ENCODE measurements around the gene CTNNA3.

Gene CTNNA3

DNA sequence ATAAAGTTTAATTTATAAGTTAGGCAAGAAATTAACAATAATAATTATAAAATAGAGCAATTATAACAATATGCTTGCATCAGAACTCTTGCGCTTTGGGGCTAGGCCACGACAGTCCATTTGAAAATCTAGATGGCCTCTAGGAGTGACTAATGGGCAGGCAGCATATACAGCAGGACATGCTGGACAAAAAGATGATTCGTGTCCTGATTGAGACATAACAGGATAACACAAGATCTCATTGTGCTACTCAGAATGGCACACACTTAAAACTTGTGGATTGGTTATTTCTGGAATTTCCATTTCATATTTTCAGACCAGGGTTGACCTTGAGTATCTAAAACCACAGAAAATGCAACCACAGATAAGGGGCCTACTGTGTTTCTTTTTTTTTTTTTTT is 27.5 kb downstream of the CTNNA3 start:
- DNase-seq (ENCODE audit: low read depth, low spot score) = no peak
- no peak overlapping the region for H3K4me3 ChIP-seq (ENCODE audit: low read length)

DNA sequence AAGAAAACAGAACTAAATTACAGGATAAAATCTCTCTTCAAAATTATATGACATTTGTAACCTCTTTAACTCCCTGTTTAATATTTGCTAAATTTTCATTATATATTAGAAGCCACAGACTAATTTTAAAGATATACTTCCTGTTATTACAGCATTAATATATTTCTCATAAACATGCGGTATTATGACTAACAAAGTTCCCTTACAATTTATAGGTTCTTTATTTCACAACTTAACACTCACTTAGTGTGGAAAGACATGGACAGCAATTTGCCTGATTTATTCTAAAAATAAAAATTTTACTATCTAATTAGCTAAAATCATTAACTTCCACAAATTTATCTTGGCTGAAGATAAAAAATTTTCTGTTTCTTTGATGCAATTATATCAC is 29.0 kb downstream of the CTNNA3 start:
- no peak overlapping the region for H3K4me3 ChIP-seq (ENCODE audit: low read length)
- no peak for DNase-seq (ENCODE audit: low read depth, low spot score)

DNA sequence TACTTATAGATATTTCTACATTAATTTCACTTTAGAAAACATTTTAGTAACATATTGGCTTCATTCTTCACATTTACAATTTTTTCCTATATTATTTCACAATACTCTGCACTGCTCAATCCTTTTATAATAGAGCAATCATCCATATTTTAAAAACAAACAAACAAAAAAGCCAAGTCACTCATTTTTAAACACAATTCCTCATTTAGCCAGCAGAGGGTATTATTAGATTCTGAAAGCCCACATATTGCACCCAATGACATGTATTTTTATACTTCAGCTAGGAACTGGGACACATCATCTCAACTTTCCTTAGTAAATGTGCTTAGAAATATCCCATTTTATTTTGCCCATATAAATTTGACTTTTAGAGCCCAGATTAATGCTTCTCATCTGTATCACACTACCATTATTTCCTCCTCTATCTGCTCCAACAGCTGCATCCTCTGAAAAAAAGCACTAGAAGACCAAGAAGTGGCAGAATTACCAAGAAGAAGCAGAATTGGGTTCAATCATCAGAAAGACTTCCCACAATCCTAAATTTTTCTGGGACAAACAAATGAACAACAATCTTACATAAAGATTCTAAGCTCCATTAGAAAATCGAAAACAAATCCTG is 29.5 kb downstream of the CTNNA3 start:
- H3K4me3 ChIP-seq (ENCODE audit: low read length) = no peak overlapping the region
- peak; percentile 21 for DNase-seq (ENCODE audit: low read depth, low spot score)

DNA sequence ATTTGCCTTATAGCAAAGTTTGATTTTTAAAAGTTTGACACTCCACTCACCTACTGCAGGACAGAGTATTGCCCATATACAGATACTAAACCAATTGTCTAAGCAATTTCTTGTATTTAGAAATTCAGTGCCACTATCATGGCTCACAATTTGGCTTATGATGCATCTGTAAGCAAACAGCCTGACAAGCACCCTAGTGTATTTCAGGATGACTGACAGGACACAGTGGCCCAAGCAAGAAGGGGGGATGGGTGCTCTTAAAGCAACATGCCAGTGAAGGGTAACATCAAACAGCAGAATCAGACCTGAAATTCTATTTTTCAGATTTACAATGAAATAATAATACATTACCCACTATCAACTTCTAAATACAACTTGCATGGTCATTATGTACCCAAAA is 30.5 kb downstream of the CTNNA3 start:
- H3K4me3 ChIP-seq (ENCODE audit: low read length) = no peak overlapping the region
- no peak for DNase-seq (ENCODE audit: low read depth, low spot score)

DNA sequence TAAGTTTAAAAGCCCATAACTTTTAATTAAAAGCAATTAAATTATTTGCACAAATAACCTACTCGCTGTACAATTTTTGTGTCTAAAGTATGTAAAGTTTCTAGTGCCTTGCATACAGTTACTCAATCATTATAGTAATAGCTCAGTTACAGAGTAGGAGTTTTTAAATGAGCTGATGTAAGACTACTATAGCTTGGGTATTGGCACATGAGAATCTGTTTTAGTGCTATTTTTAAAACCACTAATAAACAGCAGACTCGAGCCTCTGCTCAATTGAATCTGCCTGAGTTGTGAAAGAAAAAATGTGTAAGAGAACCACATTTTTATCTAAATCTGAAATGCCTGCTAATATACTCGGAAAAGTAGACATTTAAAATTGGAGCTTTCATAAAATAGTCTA is 31.1 kb downstream of the CTNNA3 start:
- DNase-seq (ENCODE audit: low read depth, low spot score) = no peak
- H3K4me3 ChIP-seq (ENCODE audit: low read length) = no peak overlapping the region

DNA sequence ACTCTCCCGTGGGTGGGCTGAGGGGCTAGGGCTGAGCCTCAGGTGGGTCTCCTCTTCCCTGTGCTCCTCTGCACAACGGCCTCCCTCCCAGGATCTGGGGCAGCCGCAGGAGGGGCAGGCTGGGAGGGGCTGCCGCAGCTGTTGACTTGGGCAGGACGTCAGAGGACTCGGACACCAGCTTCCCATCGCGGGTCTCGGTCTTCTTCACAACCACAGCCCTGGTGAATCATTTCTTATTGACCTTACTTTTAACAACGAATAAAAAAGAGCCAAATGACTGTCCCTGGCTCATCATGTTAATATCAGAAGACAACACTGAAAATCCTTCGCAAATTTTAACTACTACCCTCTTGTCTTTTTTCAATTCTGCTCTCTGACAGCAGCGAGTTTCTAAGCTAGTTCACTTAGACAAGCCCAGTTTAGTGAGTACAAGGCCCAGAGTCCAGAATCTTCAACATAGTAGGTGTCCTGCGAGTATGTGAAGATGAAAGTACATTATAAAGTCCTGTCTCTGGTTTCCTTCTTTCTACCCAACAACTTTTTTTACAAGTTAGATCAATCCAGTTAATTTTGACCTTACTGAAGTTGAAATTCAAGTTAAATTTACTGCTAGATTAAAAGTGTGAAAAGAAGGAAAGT is 32.4 kb downstream of the CTNNA3 start:
- DNase-seq (ENCODE audit: low read depth, low spot score) = no peak
- H3K4me3 ChIP-seq (ENCODE audit: low read length) = no peak overlapping the region

DNA sequence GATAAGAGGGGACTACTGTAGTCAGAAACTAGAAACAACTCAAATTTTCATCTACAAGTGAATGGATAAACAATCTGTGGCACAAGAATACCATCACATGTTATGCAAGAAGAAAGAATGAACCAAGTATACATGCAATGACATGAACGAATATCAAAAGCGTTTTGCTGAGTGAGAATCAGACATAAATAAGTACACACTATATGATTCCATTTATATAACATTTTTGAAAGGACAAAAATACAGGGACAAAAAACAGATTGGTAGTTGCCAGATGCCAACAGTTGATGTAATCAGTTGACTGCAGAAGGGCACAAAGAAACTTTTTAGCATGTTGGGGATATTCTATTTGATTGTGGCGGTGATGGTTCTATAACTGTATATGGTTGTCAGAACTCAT is 33.6 kb downstream of the CTNNA3 start:
- no peak for DNase-seq (ENCODE audit: low read depth, low spot score)
- no peak overlapping the region for H3K4me3 ChIP-seq (ENCODE audit: low read length)

DNA sequence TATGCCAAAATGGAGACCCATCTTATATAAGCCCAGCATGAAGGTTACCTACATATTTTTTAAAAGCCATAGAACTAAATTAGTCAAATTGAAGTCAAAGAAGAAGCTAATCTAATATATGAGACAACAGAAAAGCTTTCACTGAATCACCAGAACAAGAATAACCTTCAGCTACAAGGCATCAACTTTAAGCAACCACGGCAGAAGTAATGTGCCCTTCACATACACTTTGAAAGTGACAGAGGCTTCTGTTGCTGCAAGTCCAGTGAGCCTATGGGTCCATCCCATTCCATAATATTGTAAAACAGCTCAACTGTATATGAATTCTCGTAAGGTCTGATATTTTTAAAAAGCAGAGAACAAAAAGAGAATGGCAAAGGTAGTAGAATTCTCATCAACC is 36.5 kb downstream of the CTNNA3 start:
- DNase-seq (ENCODE audit: low read depth, low spot score) = no peak
- H3K4me3 ChIP-seq (ENCODE audit: low read length) = no peak overlapping the region

DNA sequence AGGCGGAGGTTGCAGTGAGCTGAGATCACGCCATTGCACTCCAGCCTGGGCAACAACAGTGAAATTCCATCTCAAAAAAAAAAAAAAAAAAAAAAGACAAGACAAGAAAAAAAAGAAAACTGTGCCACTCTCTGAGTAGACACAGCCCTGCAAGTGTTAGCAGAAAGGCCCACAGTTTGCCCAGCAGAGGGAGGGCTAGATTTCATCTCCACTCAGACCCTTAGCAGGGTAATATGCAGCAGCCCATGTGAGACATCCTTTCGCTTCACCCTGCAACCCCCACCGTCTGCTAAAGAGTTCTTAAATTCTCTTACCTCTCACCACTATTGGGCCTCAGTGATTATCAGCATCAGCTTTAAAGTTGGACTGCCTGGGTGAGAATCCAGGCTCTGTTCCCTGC is 38.2 kb downstream of the CTNNA3 start:
- no peak for DNase-seq (ENCODE audit: low read depth, low spot score)
- no peak overlapping the region for H3K4me3 ChIP-seq (ENCODE audit: low read length)

DNA sequence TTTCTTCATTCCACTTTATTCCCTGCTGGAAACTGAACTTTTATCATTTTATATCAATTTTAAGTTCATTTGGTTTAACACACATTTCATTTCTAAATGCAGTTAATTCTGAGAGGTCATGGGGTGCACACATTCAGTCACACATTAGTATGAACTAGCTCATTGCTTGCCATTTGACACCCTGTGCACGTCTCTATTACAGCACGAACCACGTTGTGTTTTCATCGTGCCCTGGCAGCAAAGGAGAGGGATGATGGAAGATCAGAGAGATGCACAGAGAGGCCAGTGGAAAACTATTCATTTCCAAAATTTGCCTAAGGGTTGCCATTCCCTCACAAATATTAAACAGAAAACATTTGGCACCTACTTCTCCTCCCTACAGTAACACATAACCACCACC is 45.4 kb downstream of the CTNNA3 start:
- no peak overlapping the region for H3K4me3 ChIP-seq (ENCODE audit: low read length)
- no peak for DNase-seq (ENCODE audit: low read depth, low spot score)

DNA sequence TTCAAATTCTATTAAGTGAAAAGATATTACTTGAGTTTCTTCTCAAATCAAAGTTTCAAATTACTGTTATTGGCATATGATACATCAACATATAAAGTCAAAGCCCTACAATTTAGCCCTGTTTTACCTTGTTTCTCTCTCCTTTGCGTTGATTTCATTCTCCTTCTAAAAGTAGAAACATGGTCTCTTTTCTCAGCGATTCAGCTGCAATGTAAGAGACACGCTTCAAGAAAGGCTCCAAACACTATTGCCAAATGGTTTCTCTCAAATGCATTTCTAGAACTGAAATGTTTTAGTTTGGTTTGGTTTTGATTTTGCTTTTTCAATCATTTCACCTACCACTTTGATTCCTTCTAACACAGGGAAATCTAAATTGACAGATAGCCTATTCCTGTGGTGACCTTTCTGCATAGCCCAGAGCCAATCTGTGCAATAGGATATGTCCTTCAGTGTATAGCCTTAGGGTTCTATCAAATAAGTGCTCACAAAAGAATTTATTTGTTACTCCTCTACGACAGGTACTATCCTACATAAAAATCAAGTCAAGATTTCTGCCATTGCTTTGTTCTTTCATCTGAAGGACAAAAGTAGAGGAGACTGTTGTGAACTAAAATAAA is 47.3 kb downstream of the CTNNA3 start:
- H3K4me3 ChIP-seq (ENCODE audit: low read length) = no peak overlapping the region
- no peak for DNase-seq (ENCODE audit: low read depth, low spot score)

DNA sequence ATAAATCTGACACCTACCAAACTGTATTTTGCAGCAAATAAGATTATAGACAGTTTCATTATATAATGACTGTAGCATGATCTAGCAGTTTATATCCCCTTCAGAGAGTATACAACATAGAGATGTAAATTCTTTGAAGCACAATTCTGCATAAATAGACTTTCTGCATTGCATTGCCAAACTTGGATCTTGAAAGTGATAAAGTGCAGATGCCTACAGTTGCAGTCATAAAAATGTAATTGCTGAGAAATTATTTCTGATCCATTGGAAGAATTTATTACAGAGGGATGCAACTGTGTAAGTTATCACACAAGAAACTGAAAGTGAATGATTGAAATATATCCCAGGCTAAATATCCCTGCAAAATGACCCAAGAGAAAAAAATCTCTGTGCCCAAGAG is 65.1 kb downstream of the CTNNA3 start:
- no peak overlapping the region for H3K4me3 ChIP-seq (ENCODE audit: low read length)
- DNase-seq (ENCODE audit: low read depth, low spot score) = no peak

DNA sequence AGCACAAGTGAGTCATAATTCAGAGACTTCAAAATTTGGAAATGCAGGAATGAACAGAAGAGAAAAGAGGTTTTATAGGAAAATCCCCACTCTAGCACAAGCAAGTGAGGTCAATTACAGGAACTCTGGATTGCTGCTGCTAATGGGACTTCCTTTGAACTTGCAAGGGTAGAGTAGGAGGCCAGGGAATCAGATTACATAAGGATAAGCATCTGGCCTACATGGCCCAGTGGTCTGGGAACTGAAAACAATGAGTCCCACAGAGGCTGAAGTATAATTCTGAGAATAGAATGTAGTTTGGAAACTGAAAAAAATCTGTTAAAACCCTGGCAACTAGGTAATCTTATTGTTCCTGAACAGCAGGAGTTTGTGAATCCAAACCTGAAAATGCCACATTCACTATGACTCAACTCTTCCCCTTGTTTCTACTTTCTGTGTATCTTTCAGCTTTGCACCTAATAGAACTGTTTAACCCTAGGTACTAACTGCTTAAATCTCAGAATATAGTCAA is 66.5 kb downstream of the CTNNA3 start:
- DNase-seq (ENCODE audit: low read depth, low spot score) = no peak
- H3K4me3 ChIP-seq (ENCODE audit: low read length) = no peak overlapping the region

DNA sequence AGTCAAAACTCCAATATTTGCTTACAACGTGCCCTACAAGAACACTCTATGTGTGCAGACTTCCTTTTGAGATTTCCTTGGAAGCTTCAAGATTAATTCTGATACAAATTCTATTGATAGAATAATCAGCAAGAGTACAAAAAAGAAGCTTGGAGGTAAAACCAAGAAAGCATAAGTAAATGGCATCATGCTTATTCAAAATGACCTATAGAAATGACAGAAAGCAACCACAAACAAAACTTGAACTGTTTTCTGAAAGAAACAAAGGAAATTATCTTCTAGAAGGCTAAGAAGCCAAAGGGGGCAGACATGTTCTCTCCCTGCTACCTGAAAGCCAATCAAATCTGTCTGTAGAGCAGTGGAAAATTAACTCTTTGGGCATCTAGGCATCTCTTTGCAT is 73.0 kb downstream of the CTNNA3 start:
- no peak overlapping the region for H3K4me3 ChIP-seq (ENCODE audit: low read length)
- no peak for DNase-seq (ENCODE audit: low read depth, low spot score)

DNA sequence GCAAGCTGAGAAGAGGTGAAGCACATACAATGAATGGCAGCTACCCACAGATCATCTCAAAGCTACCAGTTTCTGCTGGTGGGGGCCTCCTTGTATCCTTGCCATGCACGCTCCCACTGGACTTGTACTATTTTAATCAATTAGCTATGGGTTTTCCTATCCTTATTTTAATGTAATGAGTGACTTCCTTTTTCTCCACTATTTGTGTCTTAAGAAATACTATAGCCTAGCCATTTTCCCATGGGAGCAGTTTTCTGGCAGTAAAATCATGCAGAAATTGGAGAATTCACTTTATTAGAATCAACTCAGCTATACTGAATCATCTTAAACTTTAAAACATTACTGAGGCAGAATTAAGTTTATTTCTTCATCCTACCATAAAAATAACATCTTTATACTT is 73.5 kb downstream of the CTNNA3 start:
- DNase-seq (ENCODE audit: low read depth, low spot score) = no peak
- H3K4me3 ChIP-seq (ENCODE audit: low read length) = no peak overlapping the region

DNA sequence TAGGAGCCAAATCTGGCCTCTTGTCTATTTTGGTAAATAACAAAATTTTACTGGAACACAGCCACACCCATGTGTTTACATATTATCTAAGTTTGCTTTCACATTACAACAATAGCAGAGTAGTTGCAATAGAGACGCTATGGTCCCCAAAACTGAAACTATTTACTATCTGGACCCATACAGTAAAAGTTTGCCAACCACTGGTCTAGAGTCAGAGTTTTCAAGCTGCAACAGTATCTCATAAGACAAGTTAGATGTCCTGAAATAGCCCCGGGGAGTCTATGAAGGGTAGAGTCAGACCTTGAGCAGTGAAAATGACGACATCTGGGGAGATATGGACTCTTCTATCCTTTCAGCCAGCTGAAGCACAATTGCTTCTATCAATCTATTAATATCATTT is 74.2 kb downstream of the CTNNA3 start:
- DNase-seq (ENCODE audit: low read depth, low spot score) = no peak
- no peak overlapping the region for H3K4me3 ChIP-seq (ENCODE audit: low read length)

DNA sequence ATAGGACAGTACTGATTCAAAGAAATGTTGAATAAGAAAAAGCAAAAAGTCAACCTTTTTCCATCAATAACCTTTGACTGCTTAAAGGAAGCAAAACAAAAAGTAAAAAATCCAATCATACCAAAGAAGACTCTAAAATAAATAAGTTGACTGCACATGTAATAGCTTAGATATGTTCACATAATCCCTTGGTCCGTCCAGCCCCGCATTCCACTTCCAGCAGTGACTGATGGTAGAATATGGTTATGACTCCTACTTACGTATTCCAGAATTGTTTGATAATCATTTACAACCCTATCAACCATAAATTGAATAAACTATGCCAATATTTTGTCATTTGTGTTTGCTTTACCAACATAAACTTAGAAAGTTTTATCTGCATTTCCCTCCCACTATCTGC is 77.9 kb downstream of the CTNNA3 start:
- no peak overlapping the region for H3K4me3 ChIP-seq (ENCODE audit: low read length)
- no peak for DNase-seq (ENCODE audit: low read depth, low spot score)

DNA sequence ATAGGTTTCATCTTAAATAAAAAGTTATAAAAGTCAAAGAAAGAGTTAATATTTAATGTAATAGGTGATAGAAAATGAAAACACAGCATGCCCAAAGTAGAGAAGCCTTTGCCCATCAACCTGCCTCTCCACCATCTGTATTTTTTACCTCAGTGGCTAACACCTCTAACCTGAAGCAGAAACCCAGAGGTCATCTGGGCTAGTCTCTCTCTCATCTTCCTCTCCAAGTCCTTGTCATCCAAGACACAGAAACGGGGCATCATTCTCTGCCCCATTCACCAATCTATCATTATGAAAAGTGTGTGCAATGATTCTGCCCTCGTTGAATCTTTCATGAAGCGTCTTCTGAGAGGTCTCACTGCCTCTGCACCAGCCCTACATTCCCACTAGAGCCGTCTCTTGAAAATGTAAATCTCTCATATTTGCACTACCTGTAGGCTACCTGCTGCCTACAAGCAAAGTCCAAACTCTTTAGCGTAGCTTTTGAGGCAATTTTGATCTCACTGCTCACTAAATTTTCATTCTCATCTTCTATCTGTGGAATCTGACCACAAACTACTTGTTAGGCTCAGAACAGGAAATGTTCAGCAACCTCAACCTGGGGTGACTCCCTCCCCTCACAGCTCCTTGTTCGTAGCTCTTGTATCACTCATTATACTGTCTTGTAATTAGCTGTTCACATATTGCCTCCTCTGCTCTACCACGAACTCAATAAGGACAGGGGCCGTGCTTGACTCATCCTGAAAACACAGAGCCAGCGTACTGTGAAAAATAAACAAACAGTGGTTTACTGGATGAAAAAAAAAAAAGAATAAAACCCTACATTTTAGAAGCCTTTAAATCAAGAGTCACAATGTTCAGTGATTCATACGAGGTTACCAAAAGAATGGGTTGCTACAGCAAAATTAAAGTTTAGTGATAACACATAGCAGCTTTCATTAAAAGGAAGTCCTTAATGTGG is 83.1 kb downstream of the CTNNA3 start:
- DNase-seq (ENCODE audit: low read depth, low spot score) = peak; percentile 82
- H3K4me3 ChIP-seq (ENCODE audit: low read length) = no peak overlapping the region

DNA sequence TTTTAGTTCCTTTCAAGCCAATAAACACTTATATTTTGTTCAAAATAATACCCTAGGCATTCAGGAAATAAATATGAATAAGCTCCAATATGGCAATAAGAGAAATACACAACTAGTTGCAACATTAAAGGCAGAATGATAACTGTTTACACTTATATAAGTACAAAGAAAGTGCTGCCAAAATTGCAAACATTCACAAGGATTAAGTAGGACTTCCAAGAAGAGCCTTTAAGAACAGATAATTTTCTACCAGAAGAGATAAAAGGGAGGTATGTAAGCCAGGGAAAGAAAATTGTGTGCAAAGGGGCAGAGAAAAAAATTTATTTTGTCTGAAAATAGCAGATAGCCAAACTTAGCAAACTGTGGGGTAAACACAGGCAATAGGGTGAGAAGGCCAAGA is 83.8 kb downstream of the CTNNA3 start:
- DNase-seq (ENCODE audit: low read depth, low spot score) = no peak
- H3K4me3 ChIP-seq (ENCODE audit: low read length) = no peak overlapping the region
